HG03103 (cell line): Measurements from ENCODE around the gene TP53BP2.
"Not testable (repeated sequence)": the region's sequence is repeated elsewhere in the genome, so short reads cannot be mapped to it uniquely, and the experiment has no call there.

Experiments
- ATAC-seq: cut with Tn5 transposase; IDR thresholded peaks from one replicate; pipeline ENCODE4 v1.9.1; 2021; ENCODE audit warnings: low read depth; ENCODE audit not compliant: unreplicated experiment

TP53BP2 gene

DNA sequence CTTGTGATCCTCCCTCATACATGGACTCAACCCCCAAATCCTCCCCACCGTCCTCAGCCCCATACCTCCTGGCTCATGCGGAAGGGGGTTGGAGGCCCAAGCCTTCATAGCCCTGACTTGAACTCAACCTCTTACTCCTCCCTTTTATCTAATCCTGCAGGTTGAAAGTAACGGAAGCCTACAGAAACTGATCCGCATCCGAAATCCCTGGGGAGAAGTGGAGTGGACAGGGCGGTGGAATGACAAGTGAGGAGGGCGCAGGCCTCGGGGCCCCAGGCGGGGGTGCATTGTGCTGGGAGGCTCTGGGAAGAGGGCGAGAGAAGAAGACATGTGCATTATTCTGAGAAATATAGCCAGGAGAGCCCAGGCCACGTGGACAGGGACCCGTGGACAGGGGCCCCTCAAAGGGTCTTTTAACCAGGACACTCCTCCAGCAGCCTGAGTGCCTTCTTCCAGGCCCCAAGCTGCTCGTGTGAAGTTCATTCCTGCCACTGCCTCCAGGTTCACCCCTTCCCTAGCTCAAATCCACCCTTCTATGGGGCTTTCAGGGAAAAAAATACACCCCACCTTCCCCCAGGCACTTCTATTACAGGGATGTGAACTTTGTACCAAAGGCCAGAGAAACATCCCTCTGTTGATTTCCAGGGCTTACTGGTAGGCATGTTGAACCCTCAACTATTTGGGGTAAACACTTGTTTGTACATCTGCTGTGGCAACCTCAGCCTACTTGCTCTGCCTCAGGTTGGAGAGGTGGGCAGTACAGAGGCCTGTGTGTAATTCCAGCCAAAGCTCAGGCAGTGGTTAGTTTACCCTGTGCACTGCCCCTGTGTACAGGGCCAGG lies 94.8 kb downstream of the TP53BP2 start:
- no peak for ATAC-seq

DNA sequence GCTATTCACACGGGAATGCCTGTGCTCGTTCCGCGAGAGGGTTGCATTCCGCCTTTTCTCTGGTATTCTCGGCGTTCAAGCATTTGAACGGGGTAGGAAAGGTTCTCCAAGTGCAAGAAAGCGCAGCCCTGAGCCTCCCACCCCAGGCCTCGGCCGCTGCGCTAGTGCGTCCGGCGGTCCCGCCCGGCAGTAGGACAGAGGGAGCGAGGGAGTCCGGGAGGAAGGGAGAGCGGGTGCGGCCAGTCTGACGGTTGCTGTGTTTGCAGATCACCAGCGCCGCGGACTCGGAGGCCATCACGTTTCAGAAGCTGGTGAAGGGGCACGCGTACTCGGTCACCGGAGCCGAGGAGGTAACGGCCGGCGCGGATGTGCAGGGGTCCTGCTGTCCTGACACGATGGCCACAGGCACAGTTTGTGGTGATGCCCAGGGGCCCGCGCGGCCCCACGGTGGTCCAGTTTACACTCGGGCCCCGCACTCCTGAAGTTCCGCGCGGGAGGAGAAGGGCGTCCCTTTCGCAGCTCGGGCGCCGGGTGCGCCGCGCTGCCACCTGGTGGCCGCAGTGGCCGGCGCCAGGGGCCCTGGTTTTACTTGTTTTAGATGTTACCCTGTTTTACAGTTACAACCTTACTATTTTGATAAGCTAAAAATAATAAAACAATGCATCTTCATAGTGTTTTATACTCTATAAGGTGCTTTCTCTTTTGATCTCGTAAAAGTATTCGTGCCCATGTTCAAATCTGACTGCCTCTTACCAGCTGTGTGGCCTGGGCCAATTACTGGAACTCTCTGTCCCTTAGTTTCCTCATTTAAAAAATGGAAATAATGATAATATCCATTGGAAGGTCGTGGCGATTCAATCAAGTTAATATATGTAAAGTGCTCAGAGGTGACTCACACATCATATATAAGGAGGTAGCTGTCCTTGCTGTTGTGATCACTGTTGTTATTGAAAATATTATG lies 96.7 kb downstream of the TP53BP2 start:
- ATAC-seq, result no peak

DNA sequence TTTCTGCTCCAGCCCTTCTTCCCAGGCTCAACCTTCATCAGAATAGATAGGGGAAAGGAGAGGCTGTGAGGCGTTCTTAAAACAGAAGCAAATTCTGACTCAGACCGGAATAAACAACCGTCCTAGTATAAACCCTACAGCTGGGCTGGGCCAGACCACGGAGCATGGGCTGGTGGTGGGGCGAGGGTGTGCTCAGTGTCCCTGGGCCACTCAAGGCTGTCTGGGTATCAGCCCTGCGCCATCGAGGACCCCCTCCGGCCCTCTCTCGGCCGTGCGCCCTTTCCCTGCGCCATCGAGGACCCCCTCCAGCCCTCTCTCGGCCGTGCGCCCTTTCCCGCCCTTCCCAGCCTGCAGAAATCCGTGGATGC lies 97.4 kb downstream of the TP53BP2 start:
- ATAC-seq, result peak; percentile 51

DNA sequence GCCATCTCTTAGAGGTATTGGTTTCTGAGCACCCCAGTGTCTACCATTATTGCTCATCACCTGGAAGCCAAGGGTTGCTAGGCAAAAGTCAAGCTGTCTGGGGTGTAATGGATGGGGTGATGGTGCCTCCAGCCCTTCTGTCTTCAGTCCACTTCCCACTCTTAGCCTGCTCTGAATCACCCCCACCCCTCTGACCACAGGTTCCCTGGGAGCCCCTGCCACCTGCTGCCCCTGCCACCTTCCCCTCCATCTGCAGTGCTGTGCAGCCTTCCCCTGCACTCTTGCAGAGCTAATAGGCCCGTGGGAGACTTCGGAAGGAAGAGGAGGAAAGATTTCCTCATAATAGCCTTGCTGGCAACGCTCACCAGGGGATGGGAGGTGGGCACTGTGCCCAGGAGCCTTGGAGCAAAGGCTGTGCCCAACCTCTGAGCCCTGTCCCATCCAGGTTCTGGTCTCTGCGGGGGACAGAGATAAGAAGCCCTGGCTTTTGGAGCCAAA lies 97.9 kb downstream of the TP53BP2 start:
- no peak for ATAC-seq

DNA sequence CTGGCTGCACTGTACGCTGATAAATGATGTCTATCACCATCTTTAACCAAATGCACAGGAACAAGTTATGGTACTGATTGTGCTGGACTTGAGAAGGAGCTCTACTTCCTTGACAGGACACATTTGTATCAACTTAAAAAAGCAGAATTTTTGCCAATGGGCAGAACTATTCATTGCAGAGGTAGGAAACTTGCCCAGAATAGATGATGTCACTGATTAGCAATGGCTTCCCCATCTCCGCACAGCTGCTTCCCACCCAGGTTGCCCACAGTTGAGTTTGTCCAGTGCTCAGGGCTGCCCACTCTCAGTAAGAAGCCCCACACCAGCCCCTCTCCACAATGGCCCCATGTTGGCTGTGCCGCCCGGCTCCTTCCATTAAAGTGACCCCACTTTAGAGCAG lies 100.0 kb downstream of the TP53BP2 start:
- ATAC-seq, result no peak

DNA sequence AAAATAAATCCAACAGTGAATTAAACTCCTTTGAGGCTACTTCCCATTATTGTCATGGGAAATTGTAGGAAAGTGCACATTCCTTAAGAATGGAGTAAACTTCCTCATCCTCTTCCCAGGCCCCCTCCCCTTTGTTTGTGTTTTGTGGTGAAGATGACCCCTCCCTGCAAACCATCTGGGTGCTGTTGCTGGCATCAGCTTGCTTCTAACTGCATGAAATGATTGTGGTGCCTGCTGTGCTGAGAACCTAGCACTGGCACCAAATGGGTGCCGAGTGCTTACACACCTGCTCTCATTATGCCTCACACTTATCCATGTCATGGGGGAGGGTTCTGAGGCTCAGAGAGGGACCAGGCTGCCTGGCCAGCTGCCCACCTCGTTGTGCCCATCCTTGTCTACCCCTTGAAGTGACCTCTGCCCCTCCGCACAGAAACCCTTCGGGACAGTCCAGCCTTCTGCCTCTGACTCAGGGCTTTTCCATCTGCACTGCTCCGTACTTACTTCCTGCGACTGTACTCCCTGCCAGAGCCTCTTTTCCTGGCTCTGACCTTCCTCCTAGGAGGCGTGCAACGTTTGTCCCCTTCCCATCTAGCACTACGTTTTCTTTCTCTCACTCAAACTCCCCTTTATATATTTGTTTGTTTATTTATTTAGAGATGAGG lies 102.8 kb downstream of the TP53BP2 start:
- ATAC-seq, result no peak

DNA sequence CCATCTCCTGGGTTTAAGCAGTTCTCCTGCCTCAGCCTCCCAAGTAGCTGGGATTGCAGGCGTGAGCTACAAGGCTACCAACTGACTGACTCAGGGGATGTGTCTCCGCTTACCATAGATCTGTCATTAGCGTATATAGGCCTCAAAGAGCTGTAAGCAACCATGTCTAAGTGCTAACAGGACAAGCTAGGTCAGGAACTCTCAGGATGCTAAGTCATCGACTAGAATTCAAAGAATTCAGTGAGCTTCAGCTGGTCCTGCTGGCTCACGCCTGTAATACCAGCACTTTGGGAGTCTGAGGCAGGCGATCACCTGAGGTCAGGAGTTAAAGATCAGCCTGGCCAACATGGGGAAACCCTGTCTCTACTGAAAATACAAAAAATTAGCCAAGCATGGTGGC lies 103.9 kb downstream of the TP53BP2 start:
- ATAC-seq, result no peak

DNA sequence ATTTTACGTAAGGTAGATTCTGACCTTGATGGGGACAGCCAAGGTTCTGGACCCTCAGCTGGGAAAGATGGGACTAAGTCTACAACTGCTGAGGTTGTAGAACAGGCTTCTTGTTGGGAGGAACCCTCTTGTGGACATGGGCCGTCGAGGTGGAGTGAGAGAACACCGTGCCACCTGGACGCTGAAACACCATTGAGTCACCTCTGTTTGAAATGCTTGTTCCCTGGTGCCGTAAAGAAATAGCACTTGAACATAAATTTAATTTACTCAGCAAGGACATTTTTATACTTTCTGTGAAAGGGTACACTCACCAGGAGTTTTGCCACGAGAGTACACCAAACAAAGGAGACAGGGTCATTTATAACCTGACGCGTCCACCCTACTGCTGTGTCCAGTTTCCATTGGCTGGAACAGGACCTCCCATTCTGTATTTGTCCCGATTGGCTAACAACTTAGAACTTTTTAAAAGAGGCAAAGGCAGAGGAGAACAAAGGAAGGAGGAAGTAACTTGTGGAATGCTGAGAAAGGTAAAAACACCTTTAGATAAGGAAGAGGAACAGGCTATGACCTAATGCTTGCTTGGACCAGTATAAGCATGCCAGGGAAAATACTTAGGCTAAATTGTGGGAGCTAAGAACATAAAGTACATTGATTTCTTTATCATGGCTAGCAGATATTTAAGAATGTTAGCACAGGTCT lies 105.6 kb downstream of the TP53BP2 start:
- ATAC-seq, result not testable (repeated sequence)

DNA sequence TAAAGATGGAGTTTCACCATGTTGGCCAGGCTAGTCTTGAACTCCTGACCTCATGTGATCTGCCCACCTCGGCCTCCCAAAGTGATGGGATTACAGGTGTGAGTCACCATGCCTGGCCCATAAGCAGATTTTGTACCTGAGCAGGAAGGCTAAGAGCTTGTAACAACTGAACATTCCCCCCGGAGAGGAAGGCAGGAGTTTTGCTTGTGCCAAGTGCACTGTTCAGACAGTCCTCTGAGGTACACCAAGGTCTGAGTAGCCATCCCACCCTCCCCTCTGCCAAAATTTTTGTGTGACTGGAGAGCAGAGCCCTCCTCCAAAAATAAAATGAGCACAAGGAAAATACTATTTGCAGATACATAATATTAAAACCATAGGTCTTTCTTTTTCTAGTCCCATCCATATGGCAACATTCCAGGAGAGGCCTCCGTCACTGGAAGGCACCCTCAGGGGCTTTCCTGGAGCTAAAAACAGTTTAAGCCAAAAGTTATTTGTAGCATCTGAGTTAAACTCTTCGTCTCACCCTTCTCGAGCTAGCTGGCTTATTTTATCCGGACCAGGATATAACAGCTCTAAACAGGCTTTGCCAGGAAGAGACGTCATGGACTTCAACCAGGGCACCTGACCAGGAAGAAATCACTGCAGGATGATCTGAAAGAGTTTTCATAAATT lies 106.2 kb downstream of the TP53BP2 start:
- ATAC-seq, result no peak

DNA sequence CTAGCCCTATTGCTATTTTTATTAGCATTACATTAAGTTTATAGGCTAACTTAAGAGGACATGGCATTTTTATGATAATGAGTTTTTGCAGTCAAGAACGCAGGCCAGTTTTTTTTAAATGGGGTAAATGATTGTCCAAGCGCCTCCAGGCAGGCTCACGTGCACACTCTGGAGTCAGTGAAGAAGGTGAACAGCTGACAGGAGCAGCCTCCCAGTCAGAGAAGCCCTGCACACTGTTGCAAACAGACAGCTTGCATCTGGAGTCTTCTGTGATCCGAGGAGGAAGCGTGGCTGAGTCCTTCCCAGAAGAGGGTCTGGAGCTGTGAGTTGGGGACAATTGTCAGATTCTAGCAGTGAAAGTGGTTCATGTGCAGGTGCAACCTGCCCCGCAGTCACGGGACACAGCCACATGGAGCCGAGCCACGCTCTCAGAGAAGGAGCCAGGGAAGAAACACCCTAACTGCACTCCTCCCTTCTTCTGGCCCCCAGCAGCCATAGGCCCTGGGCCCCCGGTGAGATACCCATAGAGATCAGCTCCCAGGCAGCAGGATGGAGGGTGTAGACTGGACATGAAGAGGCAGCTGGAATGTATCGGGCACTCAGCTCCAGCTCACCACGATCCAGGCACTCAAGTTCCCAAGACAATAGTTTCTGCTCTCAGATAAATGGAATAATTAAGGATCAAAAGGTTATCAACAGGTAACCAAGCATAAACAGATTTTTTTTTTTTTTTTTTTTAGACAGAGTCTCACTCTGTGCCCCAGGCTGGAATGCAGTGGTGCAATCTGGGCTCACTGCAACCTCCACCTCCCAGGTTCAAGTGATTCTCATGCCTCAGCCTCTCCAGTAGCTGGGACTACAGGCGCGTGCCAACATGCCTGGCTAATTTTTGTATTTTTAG lies 107.0 kb downstream of the TP53BP2 start:
- ATAC-seq, result no peak

DNA sequence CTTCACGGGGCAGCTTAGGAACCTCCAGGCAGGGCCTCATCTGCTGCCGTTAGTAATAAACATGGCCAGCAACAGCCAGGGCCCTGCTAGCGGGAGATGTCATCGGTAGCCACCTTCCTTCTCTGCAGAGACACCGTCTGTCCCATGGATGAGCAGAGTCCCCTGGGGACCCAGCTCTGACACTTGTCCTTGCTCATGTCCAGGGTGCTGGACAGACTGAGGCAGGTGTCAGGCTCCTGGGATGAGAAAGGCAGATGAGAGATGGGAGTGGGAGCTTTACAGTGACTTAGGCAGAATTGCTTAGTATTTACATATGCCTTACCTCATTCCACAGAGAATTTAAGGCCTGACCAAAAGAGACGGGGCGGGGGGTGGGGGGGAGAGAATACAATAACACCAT lies 108.4 kb downstream of the TP53BP2 start:
- no peak for ATAC-seq

DNA sequence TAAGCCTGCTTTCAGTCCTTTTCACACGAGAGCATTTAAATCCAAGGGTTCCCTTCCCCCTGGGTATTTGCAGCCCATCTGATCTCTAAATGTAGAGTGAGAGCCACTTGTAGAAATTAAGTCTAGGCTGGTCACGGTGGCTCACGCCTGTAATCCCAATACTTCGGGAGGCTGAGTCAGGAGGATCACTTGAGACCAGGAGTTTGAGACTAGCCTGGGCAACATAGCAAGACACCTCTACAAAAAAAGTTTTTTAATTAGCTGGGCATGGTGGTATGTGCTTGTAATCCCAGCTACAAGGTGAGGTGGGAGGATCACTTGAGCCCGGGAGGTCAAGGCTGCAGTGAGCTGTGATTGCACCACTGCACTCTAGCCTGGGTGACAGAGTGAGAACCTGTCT lies 109.1 kb downstream of the TP53BP2 start:
- not testable (repeated sequence) for ATAC-seq

DNA sequence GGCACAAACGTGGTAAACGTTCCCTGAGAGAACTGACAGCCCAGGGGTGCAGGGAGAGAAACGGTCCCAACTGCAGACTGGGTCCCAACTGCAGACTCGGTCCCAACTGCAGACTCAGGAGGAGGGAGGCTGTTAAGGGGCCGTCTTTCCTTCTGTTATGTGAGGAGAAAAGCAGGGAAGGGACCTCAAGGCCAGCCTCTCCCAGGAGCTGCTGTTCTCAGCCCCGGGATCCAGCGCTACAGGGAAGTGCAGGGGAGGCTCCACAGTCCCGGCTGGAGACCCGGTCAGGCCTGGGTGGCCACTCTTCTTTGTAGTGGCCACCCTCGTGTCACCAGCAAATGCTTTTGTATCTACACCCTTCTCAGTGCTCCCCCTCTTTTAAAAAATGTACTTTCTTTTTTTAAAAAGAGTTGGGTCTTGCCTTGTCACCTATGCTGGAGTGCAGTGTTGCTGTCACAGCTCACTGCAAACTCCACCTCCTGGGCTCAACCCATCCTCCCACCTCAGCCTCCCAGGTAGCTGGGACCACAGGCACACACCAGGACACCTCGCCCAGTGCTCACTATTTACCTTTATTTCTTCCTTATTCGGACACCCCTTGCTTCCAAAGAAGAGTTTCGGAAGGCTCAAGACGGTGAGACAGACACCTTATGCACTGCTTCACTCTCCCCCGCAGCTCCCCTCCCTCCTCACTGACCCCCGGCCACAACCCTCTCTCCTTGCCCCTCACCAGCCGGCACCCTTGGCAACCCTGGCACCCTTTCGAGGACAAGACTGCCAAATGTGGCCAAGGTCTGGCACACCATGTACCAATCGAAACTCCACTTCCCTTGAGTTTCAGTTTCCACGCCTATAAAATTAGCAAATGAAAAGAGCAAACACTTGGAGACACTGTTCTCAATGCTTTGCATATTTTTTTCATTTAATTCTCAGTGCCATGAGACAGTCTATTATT lies 111.6 kb downstream of the TP53BP2 start:
- no peak for ATAC-seq

DNA sequence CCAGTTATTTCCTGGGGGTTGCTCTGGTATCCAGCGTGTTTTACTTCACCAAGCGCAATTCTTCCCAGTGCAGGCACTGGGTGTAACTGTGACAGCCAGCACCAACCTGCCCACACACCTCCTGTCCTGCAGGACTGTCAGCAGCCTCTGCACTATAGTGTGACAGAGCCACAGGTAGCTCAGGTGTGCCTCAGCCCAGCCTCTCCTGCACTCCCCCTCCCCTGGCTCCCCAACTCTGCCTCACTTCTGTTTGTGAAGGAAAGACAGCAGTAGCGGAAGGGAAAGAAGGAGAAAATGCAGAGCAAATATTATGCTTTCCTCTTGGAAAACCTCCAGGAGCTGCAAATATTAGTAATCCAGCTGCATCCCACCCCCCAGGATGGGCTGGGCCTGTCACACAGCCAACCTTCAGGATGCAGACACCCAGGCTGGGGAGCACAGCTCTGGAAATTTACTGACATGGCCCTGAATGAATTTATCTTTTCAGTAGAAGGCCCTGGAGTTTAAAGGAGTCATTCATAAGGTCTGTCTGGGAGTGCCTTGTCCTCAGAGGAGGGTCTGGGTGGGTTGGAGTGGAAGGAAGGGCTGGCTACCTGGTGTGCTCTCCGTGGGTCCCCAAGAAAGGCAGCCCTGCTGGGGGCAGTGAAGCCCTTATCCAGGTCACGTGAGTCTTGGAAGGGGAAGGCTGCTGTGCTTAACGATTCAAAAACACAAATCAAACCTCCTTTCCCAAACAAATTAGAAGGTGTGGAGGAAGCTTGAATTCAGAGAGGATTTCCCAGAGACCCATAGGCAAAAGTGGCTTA lies 112.6 kb downstream of the TP53BP2 start:
- ATAC-seq, result no peak

DNA sequence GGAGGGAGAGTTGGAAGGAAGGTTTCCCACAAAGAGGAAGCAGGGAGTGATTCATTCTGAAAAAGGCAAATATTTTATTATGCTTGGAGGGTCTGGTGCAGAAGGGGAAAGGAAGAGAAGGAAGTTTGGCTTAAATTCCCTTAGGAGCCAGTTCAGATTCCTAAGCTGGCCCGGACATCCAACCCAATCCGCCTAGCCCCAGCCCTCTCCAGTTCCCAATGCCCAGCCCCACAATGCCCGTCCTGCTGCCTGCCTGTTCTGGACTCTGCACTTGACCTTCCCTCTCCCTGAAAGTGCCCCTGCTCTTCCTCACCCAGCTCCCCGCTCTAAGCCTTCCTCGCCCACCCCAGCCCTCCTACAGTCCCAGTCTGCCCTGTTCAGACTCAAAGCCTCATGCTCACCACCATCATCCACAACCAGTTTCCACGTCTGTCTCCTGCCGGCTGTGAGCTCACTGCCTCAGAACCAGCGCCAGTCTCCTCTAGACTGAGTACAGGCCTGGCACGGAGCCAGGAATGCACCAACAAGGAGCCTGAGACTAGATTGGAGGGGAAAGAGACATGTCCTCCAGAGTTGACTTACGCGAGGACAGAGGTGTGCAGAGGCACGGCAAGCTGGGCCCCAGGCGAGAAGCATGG lies 114.5 kb downstream of the TP53BP2 start:
- no peak for ATAC-seq

DNA sequence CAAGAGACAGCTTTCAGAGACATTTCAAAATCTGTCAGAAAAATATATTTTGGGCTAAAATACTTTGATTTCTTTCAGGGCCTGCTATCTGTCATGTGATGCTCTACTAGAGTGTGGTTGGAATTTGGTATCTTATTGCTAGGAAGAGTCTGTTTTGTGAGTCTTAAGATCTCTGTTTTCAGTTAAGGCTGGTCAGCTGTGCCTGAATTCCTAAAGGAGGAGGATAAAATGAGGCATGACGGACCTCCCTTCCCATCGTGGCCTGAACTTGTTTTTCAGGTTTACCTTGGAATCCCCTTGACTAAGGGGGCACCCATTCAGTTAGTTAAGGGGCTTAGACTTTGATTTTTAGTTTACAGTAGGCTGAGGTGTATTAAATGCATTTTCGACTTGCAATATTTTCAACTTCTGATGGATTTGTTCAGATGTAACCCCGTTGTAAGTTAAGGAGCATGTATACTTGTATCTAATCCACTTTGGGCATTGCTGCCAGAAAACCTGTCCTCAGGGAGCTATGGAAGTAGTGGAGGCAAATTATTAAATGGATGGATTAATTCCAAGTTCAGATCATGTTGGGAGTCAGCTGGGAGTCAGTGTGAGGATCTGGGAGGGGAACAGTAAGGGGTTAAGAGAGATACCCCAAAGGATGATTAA lies 115.1 kb downstream of the TP53BP2 start:
- ATAC-seq, result no peak
